DOHH2 (cell line): ENCODE results near the gene WARS2.

Experiments
- EZH2phosphoT487 ChIP-seq: fragments of 200-600 bp; sonication (generic); IDR thresholded peaks from 2 replicates; pipeline ENCODE4 v1.6.1; 2017; ENCODE audit warnings: borderline replicate concordance, mild to moderate bottlenecking, antibody characterized with exemption, low read length, moderate library complexity, mixed read lengths
- TF ChIP-seq, protein P1 (sequence below): fragments of 200-600 bp; sonication (generic); IDR thresholded peaks from one replicate; pipeline ENCODE4 v1.5.1; 2014; ENCODE audit warnings: antibody characterized with exemption, mild to moderate bottlenecking, low read depth, low read length; ENCODE audit not compliant: poor library complexity, severe bottlenecking

- TF ChIP-seq, protein P1, sequence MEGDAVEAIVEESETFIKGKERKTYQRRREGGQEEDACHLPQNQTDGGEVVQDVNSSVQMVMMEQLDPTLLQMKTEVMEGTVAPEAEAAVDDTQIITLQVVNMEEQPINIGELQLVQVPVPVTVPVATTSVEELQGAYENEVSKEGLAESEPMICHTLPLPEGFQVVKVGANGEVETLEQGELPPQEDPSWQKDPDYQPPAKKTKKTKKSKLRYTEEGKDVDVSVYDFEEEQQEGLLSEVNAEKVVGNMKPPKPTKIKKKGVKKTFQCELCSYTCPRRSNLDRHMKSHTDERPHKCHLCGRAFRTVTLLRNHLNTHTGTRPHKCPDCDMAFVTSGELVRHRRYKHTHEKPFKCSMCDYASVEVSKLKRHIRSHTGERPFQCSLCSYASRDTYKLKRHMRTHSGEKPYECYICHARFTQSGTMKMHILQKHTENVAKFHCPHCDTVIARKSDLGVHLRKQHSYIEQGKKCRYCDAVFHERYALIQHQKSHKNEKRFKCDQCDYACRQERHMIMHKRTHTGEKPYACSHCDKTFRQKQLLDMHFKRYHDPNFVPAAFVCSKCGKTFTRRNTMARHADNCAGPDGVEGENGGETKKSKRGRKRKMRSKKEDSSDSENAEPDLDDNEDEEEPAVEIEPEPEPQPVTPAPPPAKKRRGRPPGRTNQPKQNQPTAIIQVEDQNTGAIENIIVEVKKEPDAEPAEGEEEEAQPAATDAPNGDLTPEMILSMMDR: no peak
- no peak for TF ChIP-seq EZH2phosphoT487
These were observed 131.2 kb downstream of the WARS2 start for GRCh38 chr1:119009312-119009655.
